GM20000 (cell line): ENCODE data around the gene ZNF224.
"Not testable (repeated sequence)": the region's sequence is repeated elsewhere in the genome, so short reads cannot be mapped to it uniquely, and the experiment has no call there.

ENCODE experiments used
- DNase-seq: peaks from one replicate; pipeline ENCODE4 v3.0.0; 2012; ENCODE audit warnings: low spot score
- CTCF ChIP-seq: IDR thresholded peaks from 2 replicates; pipeline ENCODE4 v1.5.1; 2012; ENCODE audit warnings: mild to moderate bottlenecking, control low read depth; ENCODE audit errors: extremely low read depth, missing control alignments

Gene ZNF224

GRCh38 chr19:44109458-44109857, 15.3 kb downstream of the ZNF224 start:
- DNase-seq: no peak
- no peak for TF ChIP-seq CTCF

GRCh38 chr19:44111910-44112463, 17.8 kb downstream of the ZNF224 start:
- DNase-seq: no peak
- no peak for TF ChIP-seq CTCF

DNA sequence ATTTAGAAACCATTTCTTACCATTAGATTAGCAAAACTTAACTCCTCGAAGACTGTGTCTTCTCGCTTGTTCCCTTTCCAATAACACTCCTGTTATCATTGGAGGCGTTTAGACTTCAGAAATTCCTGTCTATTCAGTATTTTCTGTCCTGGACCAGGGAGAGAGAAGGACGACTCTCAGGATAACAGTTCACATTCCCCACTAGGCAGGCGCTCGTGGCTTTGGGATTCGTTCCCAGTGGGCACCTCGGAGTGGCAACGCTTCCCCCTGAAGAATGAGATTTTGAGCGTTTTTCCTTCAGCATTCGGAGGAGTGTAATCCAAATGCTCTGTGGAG, 18.6 kb downstream of the ZNF224 start:
- no peak for TF ChIP-seq CTCF
- peak; percentile 4 for DNase-seq

DNA sequence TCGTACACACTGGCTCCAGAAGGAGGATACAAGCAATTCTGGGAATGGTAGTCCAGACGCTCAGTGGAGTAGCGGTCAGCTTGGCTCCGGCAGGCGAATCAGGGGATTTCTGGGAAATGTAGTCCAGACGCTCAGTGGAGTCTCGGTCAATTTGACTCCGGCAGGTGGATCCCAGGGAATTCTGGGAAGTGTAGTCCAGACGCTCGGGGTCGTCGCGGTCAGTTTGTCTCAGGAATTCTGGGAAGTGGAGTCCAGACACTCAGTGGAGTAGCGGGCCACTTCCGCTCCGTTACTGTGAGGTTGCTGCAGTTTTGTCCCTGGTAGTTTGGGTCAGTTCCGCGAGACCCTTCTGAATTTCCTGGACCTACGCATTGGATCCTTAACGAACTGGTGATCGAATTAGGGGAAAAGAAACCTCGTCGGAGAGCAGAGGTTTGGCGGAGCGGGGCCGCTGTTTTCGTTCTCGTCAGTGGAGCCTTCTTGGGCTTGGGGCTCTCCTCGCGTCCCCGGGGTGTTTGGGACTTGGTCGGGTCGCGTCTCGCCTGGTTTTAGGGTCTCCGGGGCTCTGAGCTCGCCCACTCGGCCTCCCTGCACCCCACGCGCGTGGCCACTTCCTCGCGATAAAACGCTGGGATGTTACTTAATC, 19.1 kb downstream of the ZNF224 start, which contains the start of gene ZNF225:
Gene ZNF225, plus strand, starts transcription at position 262 of the 646 bp plus-strand sequence. CDS start 2,429 bp downstream, outside the sequence.
- DNase-seq: peak; percentile 85
- TF ChIP-seq CTCF: no peak

DNA sequence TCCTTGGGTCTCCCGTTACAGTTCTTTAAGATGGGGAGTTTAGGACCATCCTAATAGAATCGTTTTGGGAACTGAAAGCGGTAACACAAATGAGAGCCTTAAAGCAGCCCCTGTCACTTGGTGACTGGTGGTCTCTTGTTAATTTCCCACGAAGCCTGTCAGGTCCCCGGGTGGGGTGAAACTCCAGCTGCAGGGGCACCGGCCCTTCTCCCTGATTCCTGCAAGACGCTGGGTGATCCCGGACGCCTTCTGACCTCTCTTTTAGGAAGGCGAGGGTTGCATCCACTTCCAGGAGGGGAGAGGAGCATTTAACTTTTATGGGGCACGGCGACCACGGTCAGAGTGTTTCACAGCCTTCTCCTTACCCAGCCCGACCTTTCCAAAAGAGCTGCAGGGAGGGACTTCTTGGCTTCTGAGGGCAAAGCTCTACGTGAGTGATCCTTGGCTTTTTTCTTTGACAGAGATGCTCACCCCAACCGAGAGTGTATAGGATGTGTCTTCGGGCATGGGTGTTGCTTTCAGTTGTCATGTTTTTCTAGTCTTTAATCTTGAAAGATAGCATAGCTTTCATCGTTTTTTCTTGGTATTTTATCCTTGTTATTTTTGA, 19.7 kb downstream of the ZNF224 start:
- DNase-seq: no peak
- TF ChIP-seq CTCF: no peak

GRCh38 chr19:44121162-44121561, 27.0 kb downstream of the ZNF224 start:
- DNase-seq: not testable (repeated sequence)

DNA sequence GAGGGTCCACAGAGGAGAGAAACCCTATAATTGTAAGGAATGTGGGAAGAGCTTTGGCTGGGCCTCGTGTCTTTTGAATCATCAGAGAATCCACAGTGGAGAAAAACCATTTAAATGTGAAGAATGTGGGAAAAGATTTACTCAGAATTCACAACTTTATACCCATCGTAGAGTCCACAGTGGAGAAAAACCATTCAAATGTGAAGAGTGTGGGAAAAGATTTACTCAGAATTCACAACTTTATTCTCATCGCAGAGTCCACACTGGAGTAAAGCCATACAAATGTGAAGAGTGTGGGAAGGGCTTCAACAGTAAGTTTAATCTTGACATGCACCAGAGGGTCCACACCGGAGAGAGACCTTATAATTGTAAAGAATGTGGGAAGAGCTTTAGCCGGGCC, 37.8 kb downstream of the ZNF224 start:
- TF ChIP-seq CTCF: no peak
- no peak for DNase-seq
